ENCODE data around the gene CEP83.

Gene CEP83

DNA sequence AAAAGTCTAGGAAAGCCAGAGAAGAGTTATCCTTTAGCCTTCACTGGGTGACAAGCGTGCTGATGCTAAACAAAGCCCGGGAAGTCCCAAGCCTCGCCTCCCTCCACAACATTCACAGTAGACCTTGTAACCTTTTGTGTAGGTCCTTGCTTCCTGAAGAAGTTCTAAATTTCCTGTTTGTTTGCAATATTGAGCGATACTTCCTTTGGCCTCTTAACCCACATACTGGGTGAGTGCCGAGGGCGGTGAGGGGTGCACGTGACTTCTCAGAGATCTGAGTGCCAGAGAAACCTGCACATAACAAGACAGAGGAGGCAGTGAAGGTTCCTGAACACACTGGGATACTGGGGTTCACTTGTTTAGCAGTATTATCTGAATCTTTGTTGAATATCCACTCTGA, 177.0 kb downstream of the CEP83 start:
- Histone ChIP-seq H3K4me3 (ENCODE audit: insufficient read length, low read depth) (no peak overlapping the region), H3K9me3 (ENCODE audit: insufficient read depth, low read length) (no peaks in the 10 kb centered on the region), H3K36me3 (ENCODE audit: insufficient read depth, insufficient read length, low read length) (peaks cover under 1% of the 10 kb centered on the region), H3K27me3 (ENCODE audit: insufficient read depth, insufficient read length) (no peaks in the 10 kb centered on the region), H3K4me1 (ENCODE audit: insufficient read depth, insufficient read length) (peaks cover 7% of the 10 kb centered on the region), H3K9ac (ENCODE audit: insufficient read length, low read depth) (no peak overlapping the region)
- TF ChIP-seq ZNF274 (IDR thresholded peaks at IDR 0.05; ENCODE audit: low read depth, low read length): no peak
- TF ChIP-seq SUZ12 (IDR thresholded peaks at IDR 0.05; ENCODE audit: extremely low read depth, insufficient read depth, insufficient read length): no peak
- TF ChIP-seq YY1 (IDR thresholded peaks at IDR 0.05; ENCODE audit: insufficient read depth, insufficient read length): no peak
- DNase-seq (ENCODE audit: low read depth, low spot score): no peak

DNA sequence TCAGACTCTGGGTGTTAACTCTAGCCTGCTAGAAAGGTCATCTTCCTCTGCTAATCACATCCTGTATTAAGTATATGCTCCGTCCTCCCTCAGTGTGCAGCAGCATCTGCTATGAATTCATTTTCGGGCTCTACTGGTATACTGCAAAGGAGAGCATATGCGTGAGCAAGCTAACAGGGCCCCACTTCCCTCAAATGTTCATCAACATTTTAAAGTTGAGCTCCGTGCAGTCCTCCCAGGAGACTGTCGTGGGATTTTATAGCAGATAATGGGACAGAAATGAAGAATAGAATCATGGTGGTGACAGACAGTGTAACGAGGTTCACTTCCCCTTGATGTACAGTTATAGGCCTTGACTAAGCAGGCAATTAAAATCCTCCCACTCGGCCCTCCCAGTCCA, 179.6 kb downstream of the CEP83 start:
- Histone ChIP-seq H3K27me3 (ENCODE audit: insufficient read depth, insufficient read length) (no peaks in the 10 kb centered on the region), H3K9me3 (ENCODE audit: insufficient read depth, low read length) (no peaks in the 10 kb centered on the region), H3K36me3 (ENCODE audit: insufficient read depth, insufficient read length, low read length) (no peaks in the 10 kb centered on the region), H3K4me1 (ENCODE audit: insufficient read depth, insufficient read length) (no peaks in the 10 kb centered on the region), H3K4me3 (ENCODE audit: insufficient read length, low read depth) (no peak overlapping the region), H3K9ac (ENCODE audit: insufficient read length, low read depth) (no peak overlapping the region)
- TF ChIP-seq SUZ12 (IDR thresholded peaks at IDR 0.05; ENCODE audit: extremely low read depth, insufficient read depth, insufficient read length) (no peak), ZNF274 (IDR thresholded peaks at IDR 0.05; ENCODE audit: low read depth, low read length) (no peak), YY1 (IDR thresholded peaks at IDR 0.05; ENCODE audit: insufficient read depth, insufficient read length) (no peak)
- DNase-seq (ENCODE audit: low read depth, low spot score): no peak

DNA sequence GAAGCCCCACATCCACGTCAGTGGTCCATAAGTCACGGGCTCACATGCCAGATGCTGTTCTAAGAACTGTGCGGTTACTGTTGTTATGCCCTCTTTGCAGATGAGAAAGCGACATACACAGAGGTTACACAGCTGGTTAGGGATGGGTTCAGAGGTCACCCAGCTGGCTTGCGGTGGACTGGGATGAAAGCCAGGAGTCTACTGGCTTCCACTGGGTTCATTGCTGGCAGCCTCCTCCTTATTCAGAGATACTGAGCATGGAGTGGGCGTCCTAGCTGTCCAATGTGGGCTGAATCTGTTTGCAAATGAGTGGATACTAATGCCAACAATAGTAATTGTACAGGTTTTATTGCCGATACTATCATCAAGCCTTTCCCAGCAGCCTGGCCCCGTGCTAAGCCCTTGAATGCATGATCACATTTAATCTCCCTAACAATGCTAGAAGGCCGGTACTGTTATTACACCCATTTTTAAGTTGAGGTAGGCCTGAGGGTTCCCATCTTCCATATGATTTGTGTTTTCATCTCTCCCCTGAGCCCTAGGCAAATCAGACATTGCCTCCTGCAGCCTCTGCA, 182.2 kb downstream of the CEP83 start:
- Histone ChIP-seq H3K27me3 (ENCODE audit: insufficient read depth, insufficient read length) (no peaks in the 10 kb centered on the region), H3K4me3 (ENCODE audit: insufficient read length, low read depth) (no peak overlapping the region), H3K36me3 (ENCODE audit: insufficient read depth, insufficient read length, low read length) (no peaks in the 10 kb centered on the region), H3K9me3 (ENCODE audit: insufficient read depth, low read length) (no peaks in the 10 kb centered on the region), H3K9ac (ENCODE audit: insufficient read length, low read depth) (no peak overlapping the region), H3K4me1 (ENCODE audit: insufficient read depth, insufficient read length) (no peaks in the 10 kb centered on the region)
- TF ChIP-seq YY1 (IDR thresholded peaks at IDR 0.05; ENCODE audit: insufficient read depth, insufficient read length) (no peak), ZNF274 (IDR thresholded peaks at IDR 0.05; ENCODE audit: low read depth, low read length) (no peak), SUZ12 (IDR thresholded peaks at IDR 0.05; ENCODE audit: extremely low read depth, insufficient read depth, insufficient read length) (no peak)
- no peak for DNase-seq (ENCODE audit: low read depth, low spot score)

DNA sequence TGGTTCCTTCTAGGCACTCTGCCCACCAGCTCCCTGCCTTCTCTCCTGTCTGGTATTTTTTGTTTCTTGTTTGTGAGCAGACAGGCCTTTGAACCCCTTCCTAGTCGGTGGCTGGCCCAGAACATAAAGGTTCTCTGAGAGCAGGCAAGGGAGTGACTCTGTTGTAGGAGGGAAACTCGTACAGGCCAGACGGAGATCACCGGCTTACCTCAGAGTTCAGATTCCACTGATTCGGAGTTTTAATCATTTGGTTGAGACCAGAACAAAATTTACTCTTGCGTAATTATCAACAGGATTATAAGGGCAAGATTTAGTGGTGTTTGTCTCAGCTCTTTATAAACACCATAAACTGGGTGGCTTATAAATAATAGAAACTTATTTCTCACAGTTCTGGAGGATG, 182.9 kb downstream of the CEP83 start:
- no peaks in the 10 kb centered on the region for H3K27me3 ChIP-seq (ENCODE audit: insufficient read depth, insufficient read length)
- H3K4me1 ChIP-seq (ENCODE audit: insufficient read depth, insufficient read length): no peaks in the 10 kb centered on the region
- no peak overlapping the region for H3K9ac ChIP-seq (ENCODE audit: insufficient read length, low read depth)
- H3K9me3 ChIP-seq (ENCODE audit: insufficient read depth, low read length): no peaks in the 10 kb centered on the region
- no peaks in the 10 kb centered on the region for H3K36me3 ChIP-seq (ENCODE audit: insufficient read depth, insufficient read length, low read length)
- H3K4me3 ChIP-seq (ENCODE audit: insufficient read length, low read depth): no peak overlapping the region
- TF ChIP-seq ZNF274 (IDR thresholded peaks at IDR 0.05; ENCODE audit: low read depth, low read length) (no peak), SUZ12 (IDR thresholded peaks at IDR 0.05; ENCODE audit: extremely low read depth, insufficient read depth, insufficient read length) (no peak), YY1 (IDR thresholded peaks at IDR 0.05; ENCODE audit: insufficient read depth, insufficient read length) (no peak)
- no peak for DNase-seq (ENCODE audit: low read depth, low spot score)

DNA sequence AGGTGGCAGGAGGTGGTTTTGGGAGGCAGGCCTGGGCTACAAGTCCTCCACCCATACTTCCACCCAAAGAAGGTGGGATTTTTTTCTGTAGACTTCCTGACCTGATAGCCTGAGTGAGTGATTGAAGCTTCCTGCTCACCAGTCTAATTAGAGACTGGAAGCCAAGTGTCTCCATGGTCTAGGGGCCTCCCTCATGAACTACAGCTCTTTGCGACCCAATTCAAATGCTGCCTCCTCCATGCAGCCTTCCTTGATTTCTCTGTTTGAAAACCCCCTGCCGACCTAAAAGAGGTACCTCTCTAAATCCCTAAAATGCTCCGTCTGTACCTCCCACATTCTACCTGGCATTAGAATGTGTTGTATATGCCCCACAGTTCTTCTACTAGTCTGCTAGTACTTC, 186.4 kb downstream of the CEP83 start:
- H3K9ac ChIP-seq (ENCODE audit: insufficient read length, low read depth): no peak overlapping the region
- H3K4me1 ChIP-seq (ENCODE audit: insufficient read depth, insufficient read length): no peaks in the 10 kb centered on the region
- H3K4me3 ChIP-seq (ENCODE audit: insufficient read length, low read depth): no peak overlapping the region
- H3K36me3 ChIP-seq (ENCODE audit: insufficient read depth, insufficient read length, low read length): no peaks in the 10 kb centered on the region
- no peak for TF ChIP-seq ZNF274 (IDR thresholded peaks at IDR 0.05; ENCODE audit: low read depth, low read length)
- no peak for TF ChIP-seq SUZ12 (IDR thresholded peaks at IDR 0.05; ENCODE audit: extremely low read depth, insufficient read depth, insufficient read length)
- no peak for TF ChIP-seq YY1 (IDR thresholded peaks at IDR 0.05; ENCODE audit: insufficient read depth, insufficient read length)
- H3K9me3 ChIP-seq (ENCODE audit: insufficient read depth, low read length): no peaks in the 10 kb centered on the region
- DNase-seq (ENCODE audit: low read depth, low spot score): no peak
- H3K27me3 ChIP-seq (ENCODE audit: insufficient read depth, insufficient read length): no peaks in the 10 kb centered on the region

DNA sequence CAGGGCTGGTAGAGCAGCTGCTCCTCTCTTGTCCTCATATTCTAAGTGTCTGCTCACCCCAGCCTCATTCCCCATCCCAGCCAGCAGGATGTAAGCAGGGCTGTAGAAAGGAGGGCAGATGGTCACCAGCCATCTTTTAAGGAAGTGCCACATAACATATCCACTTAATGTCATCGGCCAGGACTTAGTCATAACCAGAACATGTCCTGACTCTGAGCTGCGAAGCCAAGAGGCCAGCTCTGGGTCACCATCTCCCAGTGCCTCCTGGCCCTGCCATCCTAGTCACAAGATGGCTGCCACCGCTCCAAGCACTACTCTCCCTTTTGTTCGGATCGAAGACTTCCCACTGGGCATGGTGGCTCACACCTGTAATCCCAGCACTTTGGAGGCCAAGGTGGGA, 187.4 kb downstream of the CEP83 start:
- Histone ChIP-seq H3K36me3 (ENCODE audit: insufficient read depth, insufficient read length, low read length) (no peaks in the 10 kb centered on the region), H3K9ac (ENCODE audit: insufficient read length, low read depth) (no peak overlapping the region), H3K4me1 (ENCODE audit: insufficient read depth, insufficient read length) (no peaks in the 10 kb centered on the region), H3K27me3 (ENCODE audit: insufficient read depth, insufficient read length) (no peaks in the 10 kb centered on the region), H3K9me3 (ENCODE audit: insufficient read depth, low read length) (no peaks in the 10 kb centered on the region), H3K4me3 (ENCODE audit: insufficient read length, low read depth) (no peak overlapping the region)
- TF ChIP-seq ZNF274 (IDR thresholded peaks at IDR 0.05; ENCODE audit: low read depth, low read length) (no peak), YY1 (IDR thresholded peaks at IDR 0.05; ENCODE audit: insufficient read depth, insufficient read length) (no peak), SUZ12 (IDR thresholded peaks at IDR 0.05; ENCODE audit: extremely low read depth, insufficient read depth, insufficient read length) (no peak)
- no peak for DNase-seq (ENCODE audit: low read depth, low spot score)

DNA sequence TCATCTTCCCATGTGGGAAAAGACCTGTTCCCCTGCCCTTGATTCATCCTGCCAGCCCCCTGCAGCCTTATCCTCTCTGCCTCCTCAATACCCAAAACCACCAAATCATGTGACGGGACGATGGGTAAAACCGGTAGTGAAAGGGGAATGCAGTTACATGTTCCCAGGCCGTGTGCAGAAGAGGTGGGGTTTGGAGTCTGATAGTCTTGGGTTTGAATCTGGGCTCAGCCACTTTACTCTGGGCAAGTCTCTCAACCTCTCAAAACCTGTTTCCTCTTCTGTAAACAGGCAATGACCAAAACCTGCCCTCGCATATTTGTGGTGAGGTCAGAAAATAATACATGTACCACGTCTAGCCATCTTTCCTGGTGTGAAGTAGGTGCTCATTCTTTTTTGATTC, 188.3 kb downstream of the CEP83 start:
- no peaks in the 10 kb centered on the region for H3K9me3 ChIP-seq (ENCODE audit: insufficient read depth, low read length)
- no peak overlapping the region for H3K9ac ChIP-seq (ENCODE audit: insufficient read length, low read depth)
- no peaks in the 10 kb centered on the region for H3K4me1 ChIP-seq (ENCODE audit: insufficient read depth, insufficient read length)
- no peak for DNase-seq (ENCODE audit: low read depth, low spot score)
- TF ChIP-seq ZNF274 (IDR thresholded peaks at IDR 0.05; ENCODE audit: low read depth, low read length): no peak
- no peaks in the 10 kb centered on the region for H3K27me3 ChIP-seq (ENCODE audit: insufficient read depth, insufficient read length)
- H3K4me3 ChIP-seq (ENCODE audit: insufficient read length, low read depth): no peak overlapping the region
- H3K36me3 ChIP-seq (ENCODE audit: insufficient read depth, insufficient read length, low read length): peaks cover 2% of the 10 kb centered on the region
